Mesenchymal stem cell (in vitro differentiated cells and primary cell): ENCODE data around the gene NRG4.

Source experiments
- DNase-seq: peaks from one replicate; pipeline ENCODE4 v3.0.0-alpha.2; 2013
- H2AFZ ChIP-seq: one replicate; pipeline ENCODE4 v1.6.1; 2013; ENCODE audit warnings: low read depth, mild to moderate bottlenecking, control low read depth, inconsistent platforms, low read length, moderate library complexity
- H2AK5ac ChIP-seq: 2 replicates; pipeline ENCODE4 v1.6.1; 2013; ENCODE audit warnings: low read length, moderate library complexity, mild to moderate bottlenecking, inconsistent platforms; ENCODE audit not compliant: severe bottlenecking
- H2BK120ac ChIP-seq: one replicate; pipeline ENCODE4 v1.6.1; 2013; ENCODE audit warnings: low read depth, mild to moderate bottlenecking, inconsistent platforms, low read length, moderate library complexity
- H2BK12ac ChIP-seq, 2 experiments: one replicate each; pipeline ENCODE4 v1.6.1; 2013; ENCODE audit warnings: inconsistent platforms in 2 of 2, low read length in 2 of 2, mild to moderate bottlenecking in 2 of 2, moderate library complexity in 2 of 2, control low read depth in 1 of 2
- H2BK15ac ChIP-seq: one replicate; pipeline ENCODE4 v1.6.1; 2013; ENCODE audit warnings: mild to moderate bottlenecking, low read depth, inconsistent platforms; ENCODE audit not compliant: poor library complexity, severe bottlenecking
- H2BK5ac ChIP-seq: 2 replicates; pipeline ENCODE4 v1.6.1; 2013; ENCODE audit warnings: low read depth, mild to moderate bottlenecking, low read length, control low read depth, inconsistent platforms; ENCODE audit not compliant: poor library complexity, severe bottlenecking
- H3K14ac ChIP-seq, 2 experiments: one replicate each; pipeline ENCODE4 v1.6.1; 2013; ENCODE audit warnings: inconsistent platforms in 2 of 2, low read length in 2 of 2, control low read depth in 1 of 2, mild to moderate bottlenecking in 1 of 2, moderate library complexity in 1 of 2
- H3K18ac ChIP-seq, 2 experiments: one replicate each; pipeline ENCODE4 v1.6.1; 2013; ENCODE audit warnings: inconsistent platforms in 2 of 2, low read length in 2 of 2, control low read depth in 1 of 2, low read depth in 1 of 2, mild to moderate bottlenecking in 1 of 2
- H3K23ac ChIP-seq, 2 experiments: one replicate each; pipeline ENCODE4 v1.6.1; 2013; ENCODE audit warnings: inconsistent platforms in 2 of 2, low read length in 2 of 2, mild to moderate bottlenecking in 2 of 2, moderate library complexity in 2 of 2, control low read depth in 1 of 2
- H3K27ac ChIP-seq: 2 replicates; pipeline ENCODE4 v1.5.1; 2013; ENCODE audit warnings: mild to moderate bottlenecking, moderate library complexity, low read length, control low read depth, inconsistent platforms; ENCODE audit not compliant: poor library complexity, severe bottlenecking
- H3K27me3 ChIP-seq, 2 experiments: 2 replicates each; pipeline versions ENCODE4 v1.6.1 to v1.7.0; 2013; ENCODE audit warnings: low read length in 2 of 2, mild to moderate bottlenecking in 2 of 2, moderate library complexity in 2 of 2, control low read depth in 1 of 2, inconsistent platforms in 1 of 2; ENCODE audit not compliant: control insufficient read depth in 1 of 2, insufficient read depth in 1 of 2
- H3K36me3 ChIP-seq, 2 experiments: 2 replicates each; pipeline versions ENCODE4 v1.6.1 to v1.7.0; 2013; ENCODE audit warnings: low read length in 2 of 2, control low read depth in 1 of 2, inconsistent platforms in 1 of 2, low read depth in 1 of 2, mild to moderate bottlenecking in 1 of 2; ENCODE audit not compliant: insufficient read depth in 2 of 2, control insufficient read depth in 1 of 2
- H3K4ac ChIP-seq, 2 experiments: one replicate each; pipeline ENCODE4 v1.6.1; 2013; ENCODE audit warnings: inconsistent platforms in 2 of 2, low read length in 2 of 2, mild to moderate bottlenecking in 2 of 2, moderate library complexity in 2 of 2, control low read depth in 1 of 2, low read depth in 1 of 2
- H3K4me1 ChIP-seq: 2 replicates; pipeline ENCODE4 v1.6.1; 2013; ENCODE audit warnings: low read depth, low read length, control low read depth; ENCODE audit not compliant: control insufficient read depth, insufficient read depth
- H3K4me2 ChIP-seq: 2 replicates; pipeline ENCODE4 v1.6.1; 2013; ENCODE audit warnings: low read length, mild to moderate bottlenecking, inconsistent platforms; ENCODE audit not compliant: poor library complexity, severe bottlenecking
- H3K4me3 ChIP-seq, 2 experiments: 2 replicates each; pipeline versions ENCODE4 v1.5.1 to v1.7.0; 2013; ENCODE audit warnings: low read length in 2 of 2, mild to moderate bottlenecking in 2 of 2, control low read depth in 1 of 2, low read depth in 1 of 2; ENCODE audit not compliant: insufficient read depth in 1 of 2
- H3K79me1 ChIP-seq: replicated peaks from 2 replicates; pipeline ENCODE4 v1.6.1; 2013; ENCODE audit warnings: mild to moderate bottlenecking, control low read depth, low read length, inconsistent platforms; ENCODE audit not compliant: poor library complexity, severe bottlenecking
- H3K9ac ChIP-seq: 2 replicates; pipeline ENCODE4 v1.7.0; 2013; ENCODE audit warnings: mild to moderate bottlenecking, low read length, moderate library complexity
- H3K9me3 ChIP-seq: 2 replicates; pipeline ENCODE4 v1.7.0; 2013; ENCODE audit warnings: mild to moderate bottlenecking, low read length; ENCODE audit not compliant: control insufficient read depth
- H4K8ac ChIP-seq: one replicate; pipeline ENCODE4 v1.6.1; 2013; ENCODE audit warnings: inconsistent platforms, mild to moderate bottlenecking, low read length, moderate library complexity
- H4K91ac ChIP-seq: one replicate; pipeline ENCODE4 v1.6.1; 2013; ENCODE audit warnings: mild to moderate bottlenecking, low read length, inconsistent platforms
- WGBS: methylation state at CpG from one replicate; pipeline ENCODE4 v1.1.7; 2013; ENCODE audit warnings: mixed read lengths; 5-methylcytosine and 5-hydroxymethylcytosine counted together

The NRG4 gene

GRCh38 chr15:76010613-76011012, 1.6 kb downstream of the NRG4 start:
- Histone ChIP-seq H3K18ac (no peak overlapping the region), H3K36me3 (no peaks in the 10 kb centered on the region), H3K23ac (no peak overlapping the region), H3K9me3 (no peaks in the 10 kb centered on the region), H3K9ac (no peak overlapping the region), H4K8ac (no peak overlapping the region), H2AK5ac (no peak overlapping the region), H2BK15ac (no peak overlapping the region), H3K27ac (no peak overlapping the region), H3K79me1 (no peaks in the 10 kb centered on the region), H2BK12ac (no peak overlapping the region), H3K4ac (no peak overlapping the region), H2BK5ac (no peak overlapping the region), H4K91ac (no peak overlapping the region), H3K4me2 (no peak overlapping the region), H3K27me3 (peaks cover 0 to 10% of the 10 kb centered on the region in 2 experiments), H2BK120ac (no peak overlapping the region), H3K14ac (no peak overlapping the region), H3K4me3 (no peak overlapping the region), H3K4me1 (peaks cover 2% of the 10 kb centered on the region), H2AFZ (no peak overlapping the region)
- WGBS = no CpG with 5 or more reads among the region's 2 CpGs
- DNase-seq = no peak

- Histone ChIP-seq H2BK120ac (no peak overlapping the region), H2BK12ac (no peak overlapping the region), H3K4me2 (no peak overlapping the region), H3K14ac (no peak overlapping the region), H3K9ac (no peak overlapping the region), H4K91ac (no peak overlapping the region), H3K23ac (no peak overlapping the region), H3K4me3 (no peak overlapping the region), H3K4ac (no peak overlapping the region), H2BK15ac (no peak overlapping the region), H4K8ac (no peak overlapping the region), H3K9me3 (peaks cover 7% of the 10 kb centered on the region), H2AFZ (no peak overlapping the region), H3K27me3 (peaks cover 0 to 13% of the 10 kb centered on the region in 2 experiments), H3K36me3 (no peaks in the 10 kb centered on the region), H3K79me1 (no peaks in the 10 kb centered on the region), H3K27ac (no peak overlapping the region), H3K4me1 (no peaks in the 10 kb centered on the region), H2AK5ac (no peak overlapping the region), H2BK5ac (no peak overlapping the region), H3K18ac (no peak overlapping the region)
- WGBS = 39% methylated on average over 2 of the region's 2 CpGs
- DNase-seq = no peak
These were observed 6.0 kb downstream of the NRG4 start for GRCh38 chr15:76006136-76006778.

GRCh38 chr15:76003364-76003763, 8.9 kb downstream of the NRG4 start:
- Histone ChIP-seq H3K9me3 (peaks cover 7% of the 10 kb centered on the region), H2AK5ac (no peak overlapping the region), H3K4ac (no peak overlapping the region), H3K27ac (no peak overlapping the region), H3K23ac (no peak overlapping the region), H3K4me3 (no peak overlapping the region), H4K8ac (no peak overlapping the region), H3K14ac (no peak overlapping the region), H3K79me1 (no peaks in the 10 kb centered on the region), H3K18ac (no peak overlapping the region), H3K36me3 (no peaks in the 10 kb centered on the region), H2AFZ (no peak overlapping the region), H3K4me1 (no peaks in the 10 kb centered on the region), H4K91ac (no peak overlapping the region), H2BK12ac (no peak overlapping the region), H2BK15ac (no peak overlapping the region), H3K4me2 (no peak overlapping the region), H3K27me3 (peaks cover 0 to 4% of the 10 kb centered on the region in 2 experiments), H2BK120ac (no peak overlapping the region), H2BK5ac (no peak overlapping the region), H3K9ac (no peak overlapping the region)
- DNase-seq = no peak

GRCh38 chr15:75995611-75996010, 16.6 kb downstream of the NRG4 start:
- no peak overlapping the region for H3K14ac ChIP-seq
- H3K9ac ChIP-seq = no peak overlapping the region
- no peak overlapping the region for H3K23ac ChIP-seq
- H3K4me1 ChIP-seq = no peaks in the 10 kb centered on the region
- no peak overlapping the region for H2BK15ac ChIP-seq
- no peak overlapping the region for H3K4me3 ChIP-seq
- no peak overlapping the region for H2BK120ac ChIP-seq
- peaks cover 0 to 13% of the 10 kb centered on the region in 2 experiments for H3K27me3 ChIP-seq
- H2AFZ ChIP-seq = no peak overlapping the region
- H2BK12ac ChIP-seq = no peak overlapping the region
- no peak overlapping the region for H2BK5ac ChIP-seq
- no peak overlapping the region for H3K27ac ChIP-seq
- H3K9me3 ChIP-seq = no peaks in the 10 kb centered on the region
- no peak overlapping the region for H3K18ac ChIP-seq
- no peak overlapping the region for H2AK5ac ChIP-seq
- no peaks in the 10 kb centered on the region for H3K36me3 ChIP-seq
- H4K91ac ChIP-seq = no peak overlapping the region
- DNase-seq = no peak
- WGBS = 83% methylated on average over 1 of the region's 1 CpG
- no peak overlapping the region for H3K4ac ChIP-seq
- H3K4me2 ChIP-seq = no peak overlapping the region
- H4K8ac ChIP-seq = no peak overlapping the region
- no peaks in the 10 kb centered on the region for H3K79me1 ChIP-seq
